HCT116 (cell line): ENCODE results near the gene BRD4. TPM values are rescaled to one million over a fixed set of nuclear protein-coding genes. Genes with fewer than 3 reads are reported as not detected.

Experiments
- ATAC-seq: fragments of 200-7000 bp; cut with Tn5 transposase; 2 replicates; pipeline ENCODE4 v1.9.1; 2020; ENCODE audit warnings: mild to moderate bottlenecking, moderate library complexity
- BruUV-seq: library from RNA; stranded (reverse); fragments of 400-500 nt; replicated peaks from 2 replicates; lab custom pipeline; 2021; lab: Mats Ljungman, UMichigan
- CTCF ChIA-PET: fragments of 300-600 bp; sonication (Branson Sonifier 250); formaldehyde crosslinking; loops from one replicate; lab custom pipeline; 2021; ENCODE audit warnings: antibody characterized with exemption; lab: Charles Lee
- POLR2A ChIA-PET: fragments of 300-600, 350-600 bp; sonication (Branson Sonifier 250); formaldehyde crosslinking; loops from one replicate; lab custom pipeline; 2021; ENCODE audit warnings: antibody characterized with exemption; lab: Charles Lee
- RAD21 ChIA-PET, 2 experiments: fragments of 300-600 bp; sonication (Branson Sonifier 250); formaldehyde crosslinking; loops; one replicate each; lab custom pipeline; 2023; ENCODE audit warnings: low total read pairs in 2 of 2; ENCODE audit not compliant: uncharacterized antibody in 2 of 2, unreplicated experiment in 2 of 2, low non-redundant PET in 1 of 2; lab: Charles Lee
- DNase-seq: peaks from one replicate; pipeline ENCODE4 v3.0.0-alpha.2; 2010; ENCODE audit warnings: low read depth, low spot score
- H2AFZ ChIP-seq: fragments of 200-600 bp; shearing (Covaris generic), sonication (generic); 2 replicates; pipeline ENCODE4 v1.6.1; 2017; ENCODE audit warnings: low read depth, mixed run types, mixed read lengths, antibody characterized with exemption, low read length; ENCODE audit not compliant: poor library complexity, severe bottlenecking
- H3K27ac ChIP-seq: 2 replicates; pipeline ENCODE4 v1.5.1; 2012; ENCODE audit warnings: low read depth, low read length
- H3K27me3 ChIP-seq: fragments of 200-600 bp; sonication (generic); 2 replicates; pipeline ENCODE4 v1.6.1; 2016; ENCODE audit warnings: mixed run types, low read length, mixed read lengths; ENCODE audit not compliant: insufficient read depth
- H3K36me3 ChIP-seq, 2 experiments: fragments of 200-500 bp in 1 of 2; fragments of 200-600 bp in 1 of 2; sonication (Bioruptor generic) in 1 of 2; sonication (generic) in 1 of 2; 2 replicates each; pipeline versions ENCODE4 v1.5.1 to v1.6.1; 2014 to 2016; ENCODE audit warnings: low read length in 2 of 2, inconsistent platforms in 1 of 2, mixed read lengths in 1 of 2, mixed run types in 1 of 2; ENCODE audit not compliant: insufficient read depth in 2 of 2, control insufficient read depth in 1 of 2
- H3K4me1 ChIP-seq, 2 experiments: fragments of 200-600 bp in 1 of 2; sonication (generic) in 1 of 2; 2 replicates each; pipeline versions ENCODE4 v1.5.1 to v1.6.1; 2012 to 2017; ENCODE audit warnings: low read length in 2 of 2, inconsistent platforms in 1 of 2, mild to moderate bottlenecking in 1 of 2, mixed read lengths in 1 of 2, mixed run types in 1 of 2, moderate library complexity in 1 of 2; ENCODE audit not compliant: insufficient read depth in 2 of 2, control insufficient read depth in 1 of 2
- H3K4me2 ChIP-seq: fragments of 200-600 bp; sonication (generic); 2 replicates; pipeline ENCODE4 v1.6.1; 2017; ENCODE audit warnings: mixed run types, low read length, mixed read lengths
- H3K4me3 ChIP-seq, 2 experiments: fragments of 200-600 bp in 1 of 2; sonication (generic) in 1 of 2; replicated peaks in 1 of 2; 2 replicates each; pipeline ENCODE4 v1.5.1; 2011 to 2016; ENCODE audit warnings: low read length in 2 of 2, control low read depth in 1 of 2, low read depth in 1 of 2, mild to moderate bottlenecking in 1 of 2, mixed read lengths in 1 of 2, mixed run types in 1 of 2
- H3K79me2 ChIP-seq: fragments of 200-600 bp; sonication (generic); 2 replicates; pipeline ENCODE4 v1.6.1; 2017; ENCODE audit warnings: mild to moderate bottlenecking, mixed run types, low read length, moderate library complexity, mixed read lengths; ENCODE audit not compliant: insufficient read depth
- H3K9ac ChIP-seq: fragments of 200-600 bp; sonication (generic); 2 replicates; pipeline ENCODE4 v1.6.1; 2016; ENCODE audit warnings: low read length, mixed read lengths
- H3K9me2 ChIP-seq: fragments of 200-600 bp; sonication (generic), shearing (Covaris generic); 2 replicates; pipeline ENCODE4 v1.6.1; 2017; ENCODE audit warnings: mixed run types, mild to moderate bottlenecking, moderate library complexity; ENCODE audit not compliant: insufficient read depth
- H3K9me3 ChIP-seq, 2 experiments: fragments of 200-500 bp in 1 of 2; fragments of 200-600 bp in 1 of 2; sonication (Bioruptor generic) in 1 of 2; sonication (generic) in 1 of 2; 2 replicates each; pipeline ENCODE4 v1.6.1; 2014 to 2017; ENCODE audit warnings: low read length in 2 of 2, mixed read lengths in 2 of 2, inconsistent platforms in 1 of 2, low read depth in 1 of 2, mild to moderate bottlenecking in 1 of 2, mixed run types in 1 of 2, moderate library complexity in 1 of 2; ENCODE audit not compliant: control insufficient read depth in 1 of 2, insufficient read depth in 1 of 2
- H4K20me1 ChIP-seq: fragments of 200-600 bp; sonication (generic), shearing (Covaris generic); 2 replicates; pipeline ENCODE4 v1.6.1; 2017; ENCODE audit warnings: mixed run types, mild to moderate bottlenecking, moderate library complexity; ENCODE audit not compliant: insufficient read depth
- CEBPB ChIP-seq: IDR thresholded peaks from 2 replicates; pipeline ENCODE4 v1.6.1; 2012; ENCODE audit warnings: low read depth
- EGR1 ChIP-seq: IDR thresholded peaks from 2 replicates; pipeline ENCODE4 v1.6.1; 2012; ENCODE audit warnings: low read depth
- EZH2phosphoT487 ChIP-seq: fragments of 200-600 bp; IDR thresholded peaks from 2 replicates; pipeline ENCODE4 v1.6.1; 2018; ENCODE audit warnings: antibody characterized with exemption, borderline replicate concordance
- FOSL1 ChIP-seq: IDR thresholded peaks from 2 replicates; pipeline ENCODE4 v1.6.1; 2012; ENCODE audit warnings: low read depth
- JUND ChIP-seq: IDR thresholded peaks from 2 replicates; pipeline ENCODE4 v1.6.1; 2012
- POLR2A ChIP-seq: IDR thresholded peaks from 2 replicates; pipeline ENCODE4 v1.7.0; 2011; ENCODE audit warnings: borderline replicate concordance; ENCODE audit not compliant: insufficient read depth, insufficient read length; ENCODE audit errors: extremely low read depth
- POLR2AphosphoS5 ChIP-seq: IDR thresholded peaks from 2 replicates; pipeline ENCODE4 v1.6.1; 2011; ENCODE audit warnings: mild to moderate bottlenecking, low read depth, low read length, moderate library complexity
- RAD21 ChIP-seq: IDR thresholded peaks from 2 replicates; pipeline ENCODE4 v1.6.1; 2012; ENCODE audit warnings: low read depth, mild to moderate bottlenecking
- REST ChIP-seq: IDR thresholded peaks from 2 replicates; pipeline ENCODE4 v1.6.1; 2012; ENCODE audit warnings: low read depth
- SIN3A ChIP-seq: IDR thresholded peaks from 2 replicates; pipeline ENCODE4 v1.6.1; 2012; ENCODE audit warnings: low read depth
- SP1 ChIP-seq: IDR thresholded peaks from 2 replicates; pipeline ENCODE4 v1.6.1; 2012; ENCODE audit warnings: low read depth
- TCF7L2 ChIP-seq: IDR thresholded peaks from 2 replicates; pipeline ENCODE4 v1.7.0; 2011; ENCODE audit warnings: borderline replicate concordance, inconsistent platforms; ENCODE audit not compliant: insufficient read depth, insufficient read length; ENCODE audit errors: extremely low read depth
- YY1 ChIP-seq: IDR thresholded peaks from 2 replicates; pipeline ENCODE4 v1.6.1; 2011; ENCODE audit warnings: low read length, low read depth, moderate library complexity, mild to moderate bottlenecking; ENCODE audit not compliant: insufficient replicate concordance; ENCODE audit errors: extremely low read depth
- intact Hi-C: fragments of 100-400 bp; cut with micrococcal nuclease; formaldehyde crosslinking; loops from 2 replicates; pipeline ENCODE4 v1.10.0; 2022
- total RNA-seq: library from RNA; stranded (reverse); gene quantifications from one replicate; pipeline ENCODE4 v1.2.1, GENCODE V29; 2021; ENCODE audit not compliant: unreplicated experiment

Gene BRD4
- total RNA-seq, 1 experiment from 2014 or later, result 52.9 TPM

DNA sequence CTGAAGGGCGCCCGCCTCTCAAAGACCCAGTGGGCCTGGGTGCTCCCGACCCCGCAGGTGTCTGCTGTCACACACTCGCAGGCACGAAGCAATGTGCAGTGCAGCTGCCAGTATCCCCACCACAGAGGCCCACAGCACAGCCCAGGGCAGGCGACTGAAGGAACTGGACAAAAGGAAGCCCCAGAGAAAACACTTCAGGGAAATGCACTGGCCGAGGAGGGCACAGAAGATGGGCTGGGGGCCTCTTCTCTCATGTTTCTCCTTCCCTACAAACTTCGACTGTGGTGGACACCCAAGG is 37.2 kb upstream of the BRD4 start:
- no peak overlapping the region for H2AFZ ChIP-seq
- intact Hi-C loops, result no loop called here
- peaks cover 31% of the 10 kb centered on the region for H3K79me2 ChIP-seq
- no peaks in the 10 kb centered on the region for H3K4me1 ChIP-seq
- ChIA-PET POLR2A (no interaction called here), CTCF (no interaction called here), RAD21 (no interaction called here)
- no peak for TF ChIP-seq CEBPB
- TF ChIP-seq TCF7L2, result no peak
- no peak for TF ChIP-seq FOSL1
- no peak for TF ChIP-seq JUND
- TF ChIP-seq REST, result no peak
- TF ChIP-seq POLR2AphosphoS5, result no peak
- TF ChIP-seq YY1, result no peak
- no peak for TF ChIP-seq EZH2phosphoT487
- TF ChIP-seq POLR2A, result no peak
- no peak for TF ChIP-seq EGR1
- no peak for TF ChIP-seq SIN3A
- TF ChIP-seq RAD21, result no peak
- no peak for TF ChIP-seq SP1
- no peak overlapping the region for H3K27ac ChIP-seq
- peaks cover 32 to 67% of the 10 kb centered on the region in 2 experiments for H3K36me3 ChIP-seq
- H3K9me2 ChIP-seq, result no peaks in the 10 kb centered on the region
- no peaks in the 10 kb centered on the region for H3K27me3 ChIP-seq
- no TSS peak for BruUV-seq
- H3K9ac ChIP-seq, result no peak overlapping the region
- H3K9me3 ChIP-seq, result no peaks in the 10 kb centered on the region
- no peak for ATAC-seq
- H3K4me2 ChIP-seq, result no peak overlapping the region
- no peaks in the 10 kb centered on the region for H4K20me1 ChIP-seq
- no peak for DNase-seq
- H3K4me3 ChIP-seq, result no peak overlapping the region
